Coronary artery (tissue), 2 donors: ENCODE measurements around the gene GRIK3.

Experiments used
- DNase-seq: peaks from one replicate; pipeline ENCODE4 v3.0.0-alpha.2; 2017; ENCODE audit warnings: low spot score
- H3K27ac ChIP-seq, 2 donors: fragments of 200-600 bp; sonication (generic); one replicate each; pipeline ENCODE4 v1.5.1; 2016 to 2019
- H3K4me3 ChIP-seq: fragments of 200-600 bp; sonication (generic); 2 replicates; pipeline ENCODE4 v1.5.1; 2016; ENCODE audit warnings: mild to moderate bottlenecking, moderate library complexity
- CTCF ChIP-seq: fragments of 200-600 bp; sonication (generic); IDR thresholded peaks from one replicate; pipeline ENCODE4 v1.5.1; 2019; ENCODE audit warnings: antibody characterized with exemption

Gene GRIK3

GRCh38 chr1:36888811-36889477, 145.4 kb downstream of the GRIK3 start:
- TF ChIP-seq CTCF: no peak
- no peak overlapping the region for H3K27ac ChIP-seq
- no peak for DNase-seq
- no peak overlapping the region for H3K4me3 ChIP-seq

GRCh38 chr1:36885540-36886357, 148.6 kb downstream of the GRIK3 start:
- no peak for TF ChIP-seq CTCF
- Histone ChIP-seq H3K4me3 (no peak overlapping the region), H3K27ac (no peak overlapping the region)
- no peak for DNase-seq

GRCh38 chr1:36884801-36885200, 149.5 kb downstream of the GRIK3 start:
- no peak for DNase-seq
- no peak for TF ChIP-seq CTCF
- no peak overlapping the region for H3K27ac ChIP-seq
- no peak overlapping the region for H3K4me3 ChIP-seq

- Histone ChIP-seq H3K27ac (no peak overlapping the region), H3K4me3 (no peak overlapping the region)
- peak; percentile 49 for DNase-seq
- no peak for TF ChIP-seq CTCF
Measured at GRCh38 chr1:36884029-36884701, 150.2 kb downstream of the GRIK3 start.

- peak; percentile 50 for DNase-seq
- H3K27ac ChIP-seq: no peak overlapping the region
- H3K4me3 ChIP-seq: no peak overlapping the region
- TF ChIP-seq CTCF: no peak
Measured at GRCh38 chr1:36883315-36883949, 150.9 kb downstream of the GRIK3 start.

GRCh38 chr1:36882536-36883285, 151.6 kb downstream of the GRIK3 start:
- Histone ChIP-seq H3K27ac (no peak overlapping the region), H3K4me3 (no peak overlapping the region)
- DNase-seq: peak; percentile 50
- no peak for TF ChIP-seq CTCF
